Adrenal gland (tissue), 12 donors: ENCODE results near the gene ESR2. TPM values are rescaled to one million over a fixed set of nuclear protein-coding genes. Genes with fewer than 3 reads are reported as not detected.
A peak's percentile ranks its signal among the peaks of the same experiment; 100 is the strongest.

Experiments used
- DNase-seq, 7 donors: peaks; one replicate each; pipeline ENCODE4 v3.0.0-alpha.2; 2019 to 2020
- H3K27ac ChIP-seq, 5 donors: fragments of 200-600 bp; sonication (generic) in 4 of 5; 1 replicate in 3 of 5; 2 replicates in 2 of 5; pipeline versions ENCODE4 v1.5.1 to v1.8.0; 2016 to 2020; ENCODE audit warnings: mild to moderate bottlenecking in 1 of 5
- H3K27me3 ChIP-seq: fragments of 200-600 bp; 2 replicates; pipeline ENCODE4 v1.8.0; 2021
- H3K36me3 ChIP-seq, 2 donors: fragments of 200-600 bp; replicated peaks in 1 of 2; 1 replicate in 1 of 2; 2 replicates in 1 of 2; pipeline versions ENCODE4 v1.5.1 to v1.8.0; 2018 to 2022
- H3K4me1 ChIP-seq, 2 donors: fragments of 200-600 bp; replicated peaks in 1 of 2; 1 replicate in 1 of 2; 2 replicates in 1 of 2; pipeline versions ENCODE4 v1.5.1 to v1.8.0; 2018 to 2021
- H3K4me3 ChIP-seq, 4 donors: fragments of 200-600 bp; sonication (generic) in 3 of 4; one replicate each; pipeline ENCODE4 v1.5.1; 2016 to 2018
- H3K9me3 ChIP-seq, 3 donors: fragments of 200-600 bp; sonication (generic) in 1 of 3; replicated peaks in 1 of 3; 1 replicate in 2 of 3; 2 replicates in 1 of 3; pipeline versions ENCODE4 v1.5.1 to v1.8.0; 2016 to 2021
- CTCF ChIP-seq, 6 experiments: fragments of 450-650 bp in 4 of 6; fragments of 200-600 bp in 2 of 6; sonication (generic) in 1 of 6; IDR thresholded peaks; 1 replicate in 5 of 6; 2 replicates in 1 of 6; pipeline versions ENCODE4 v1.5.1 to v1.8.0; 2016 to 2021; ENCODE audit warnings: antibody characterized with exemption in 6 of 6, mild to moderate bottlenecking in 2 of 6, moderate library complexity in 1 of 6
- POLR2A ChIP-seq, 2 donors: fragments of 450-650 bp; IDR thresholded peaks; one replicate each; pipeline ENCODE4 v1.6.1; 2017; ENCODE audit warnings: antibody characterized with exemption in 2 of 2, mild to moderate bottlenecking in 2 of 2, moderate library complexity in 1 of 2
- WGBS, 4 donors: extraction: QIAGEN DNeasy Blood & Tissue Kit in 2 of 4; methylation state at CpG; one replicate each; pipeline versions ENCODE4 v1.1.5 to v1.1.7; 2013 to 2017; 5-methylcytosine and 5-hydroxymethylcytosine counted together
- intact Hi-C, 2 donors: fragments of 100-400 bp; cut with DNase I; formaldehyde crosslinking; loops; one replicate each; pipeline versions ENCODE4 v1.14.1 to v1.15.0; 2022 to 2023
- polyA plus RNA-seq, 3 donors: library from polyadenylated mRNA; stranded (reverse); fragments of 200-250 nt in 2 of 3; fragments of 350-450 nt in 1 of 3; fragmentation: Illumina TruSeq in 1 of 3; extraction: RNeasy Lipid Tissue Mini Kit (QIAGEN cat#74804) in 1 of 3; gene quantifications; one replicate each; pipeline ENCODE4 v1.2.3, GENCODE V29; 2013 to 2014
- total RNA-seq, 9 donors: library from RNA; depleted of rRNA in 4 of 9; stranded (reverse); fragments of >200 nt in 4 of 9; fragments of 120-200 nt in 1 of 9; fragmentation: NEBNext Ultra II Directional in 1 of 9; extraction: Animal tissue kit (Norgen Biotek cat#: 25700) in 1 of 9; gene quantifications; one replicate each; pipeline versions ENCODE4 v1.1.0 to v1.2.4, GENCODE V29; 2013 to 2023
- donor health status: healthy with polysubstance abuse.
- donor health status: Bipolar disorder and iron deficiency.
- donor health status: DM: yes; HTN: yes; CAD: no.
- donor health status: DM: no; HTN: no; CAD: no.
- donor health status: DM: no; HTN: no; CAD: no.
- donor health status: DM: yes; HTN: yes; CAD: no.

Gene ESR2
- total and polyA plus RNA-seq, 12 donors = 3.0 to 36.0 (median 18.8) TPM

DNA sequence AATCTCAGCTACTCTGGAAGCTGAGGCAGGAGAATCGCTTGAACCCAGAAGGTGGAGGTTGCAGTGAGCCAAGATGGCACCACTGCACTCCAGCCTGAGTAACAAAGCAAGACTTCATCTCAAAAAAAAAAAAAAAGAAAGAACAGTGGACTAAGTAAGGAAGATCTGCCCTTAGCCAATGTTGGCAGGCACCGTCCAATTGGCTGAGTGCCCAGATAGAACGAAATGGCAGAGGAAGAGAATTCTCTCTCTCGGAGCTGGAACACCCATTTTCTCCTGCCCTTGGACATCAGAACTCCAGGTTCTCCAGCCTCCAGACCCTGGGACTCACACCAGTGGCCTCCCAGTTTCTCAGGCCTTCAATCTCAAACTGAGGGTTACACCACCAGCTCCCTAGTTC, 49.9 kb downstream of the ESR2 start:
- Histone ChIP-seq H3K27me3 (no peaks in the 10 kb centered on the region), H3K36me3 (no peaks in the 10 kb centered on the region), H3K9me3 (no peaks in the 10 kb centered on the region), H3K4me1 (peaks cover 18 to 34% of the 10 kb centered on the region in 2 donors), H3K27ac (peak overlapping the region in 4 of 5 donors; percentile 51 to 74 (median 64)), H3K4me3 (no peak overlapping the region)
- no peak for TF ChIP-seq CTCF (IDR thresholded peaks at IDR 0.05)
- TF ChIP-seq POLR2A (IDR thresholded peaks at IDR 0.05) = no peak
- 32 to 39% (median 35%) methylated on average over 4 of the region's 4 CpGs for WGBS, 4 donors
- peak; percentile 78 to 90 (median 87) for DNase-seq
- intact Hi-C loops = no loop called here

DNA sequence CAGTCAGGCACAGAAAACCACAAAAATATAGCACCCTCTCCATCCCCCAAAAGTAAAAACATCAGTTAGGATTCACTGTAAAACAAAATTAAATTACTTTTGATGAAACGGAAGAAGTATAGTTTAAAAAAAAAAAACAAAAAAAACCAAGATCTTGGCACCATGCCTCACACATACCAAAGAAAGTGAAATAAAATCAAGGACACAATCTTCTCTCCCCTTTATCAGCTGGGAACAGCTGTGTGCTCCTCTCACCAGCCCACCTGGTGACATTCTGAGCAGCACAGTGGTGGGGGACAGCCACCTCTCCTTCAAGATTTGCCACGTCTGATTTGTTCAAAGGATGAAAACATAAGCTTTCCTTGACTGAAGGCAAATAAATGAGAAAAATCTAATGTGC, 55.5 kb downstream of the ESR2 start:
- no peaks in the 10 kb centered on the region for H3K27me3 ChIP-seq
- WGBS, 4 donors = 18 to 27% (median 24%) methylated on average over 2 of the region's 2 CpGs
- TF ChIP-seq CTCF (IDR thresholded peaks at IDR 0.05) (no peak), POLR2A (IDR thresholded peaks at IDR 0.05) (no peak)
- no peaks in the 10 kb centered on the region for H3K36me3 ChIP-seq
- intact Hi-C loops = loop anchor here in 1 of 2 donors (10.0 kb wide), 1 partner anchor 46 kb away; no protein-coding TSS in a partner anchor
- no peaks in the 10 kb centered on the region for H3K9me3 ChIP-seq
- peaks cover 0 to 9% of the 10 kb centered on the region in 2 donors for H3K4me1 ChIP-seq
- no peak overlapping the region for H3K4me3 ChIP-seq
- no peak for DNase-seq
- peak overlapping the region in 3 of 5 donors; percentile 10 to 44 (median 28) for H3K27ac ChIP-seq

DNA sequence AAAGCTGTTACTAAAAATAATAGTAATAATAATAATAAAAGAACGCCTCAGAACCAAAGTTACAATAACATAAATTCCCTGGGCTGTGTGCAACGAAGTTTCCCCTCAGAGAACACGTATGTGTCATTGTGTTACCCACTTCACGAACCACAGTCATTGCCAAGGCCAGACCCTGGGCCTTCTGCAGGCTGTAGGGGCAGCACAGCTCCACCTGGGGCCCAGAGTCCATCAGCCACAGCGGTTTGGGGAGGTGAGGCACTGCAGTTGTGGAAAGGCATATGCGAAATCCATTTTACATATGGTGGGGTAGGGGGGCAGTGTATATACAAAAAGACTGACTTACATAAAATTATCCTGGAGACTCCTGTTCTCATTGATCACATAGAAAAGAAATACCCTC, 56.1 kb downstream of the ESR2 start:
- no peak for DNase-seq
- Histone ChIP-seq H3K4me1 (peaks cover 0 to 10% of the 10 kb centered on the region in 2 donors), H3K36me3 (no peaks in the 10 kb centered on the region), H3K27ac (peak overlapping the region in 1 of 5 donors; percentile 10), H3K9me3 (no peaks in the 10 kb centered on the region), H3K4me3 (no peak overlapping the region), H3K27me3 (no peaks in the 10 kb centered on the region)
- intact Hi-C loops = loop anchor here in 1 of 2 donors (10.0 kb wide), 1 partner anchor 47 kb away; no protein-coding TSS in a partner anchor
- WGBS, 4 donors = 81 to 95% (median 88%) methylated on average over 6 of the region's 6 CpGs
- TF ChIP-seq CTCF (IDR thresholded peaks at IDR 0.05) (no peak), POLR2A (IDR thresholded peaks at IDR 0.05) (no peak)

GRCh38 chr14:64235652-64236640, 58.2 kb downstream of the ESR2 start:
- H3K4me3 ChIP-seq = no peak overlapping the region
- TF ChIP-seq POLR2A (IDR thresholded peaks at IDR 0.05) (no peak), CTCF (IDR thresholded peaks at IDR 0.05) (no peak)
- intact Hi-C loops = loop anchor here in 1 of 2 donors (10.0 kb wide), 1 partner anchor 49 kb away; no protein-coding TSS in a partner anchor
- H3K4me1 ChIP-seq = peaks cover 5 to 26% of the 10 kb centered on the region in 2 donors
- WGBS, 4 donors = 79 to 84% (median 83%) methylated on average over 12 to 13 of the region's 13 CpGs
- H3K27me3 ChIP-seq = no peaks in the 10 kb centered on the region
- DNase-seq = peak in 2 of 7 donors; percentile 19 to 48
- H3K27ac ChIP-seq = no peak overlapping the region
- no peaks in the 10 kb centered on the region for H3K9me3 ChIP-seq
- no peaks in the 10 kb centered on the region for H3K36me3 ChIP-seq
